HS-27A (cell line): Measurements from ENCODE around the gene IL12B.
"Not testable (repeated sequence)": the region's sequence is repeated elsewhere in the genome, so short reads cannot be mapped to it uniquely, and the experiment has no call there.

Experiments used
- DNase-seq: peaks from one replicate; pipeline ENCODE4 v3.0.0-alpha.2; 2012; ENCODE audit warnings: low read depth, missing footprints

IL12B gene

DNA sequence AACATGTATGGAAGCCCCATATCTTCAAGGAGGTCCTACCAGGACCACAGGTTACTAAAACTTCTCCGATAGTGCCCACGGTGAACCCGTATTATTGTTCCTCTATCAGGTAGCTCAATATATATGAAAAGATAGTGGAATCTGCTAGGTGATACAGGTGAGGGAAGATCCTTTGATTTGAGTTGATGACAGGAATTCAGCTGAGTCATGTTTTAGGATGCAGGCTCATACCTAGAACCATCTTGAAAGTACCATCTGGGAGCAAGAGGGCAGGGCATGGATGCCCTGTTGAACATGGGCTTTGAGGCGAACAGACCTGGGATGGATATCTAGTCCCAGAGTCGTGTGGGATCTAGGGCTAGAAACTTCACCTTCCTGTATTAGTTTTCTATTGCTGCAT lies 35.4 kb downstream of the IL12B start:
- DNase-seq, result no peak

- no peak for DNase-seq
Observed at GRCh38 chr5:159290741-159291140, 39.5 kb downstream of the IL12B start.

DNA sequence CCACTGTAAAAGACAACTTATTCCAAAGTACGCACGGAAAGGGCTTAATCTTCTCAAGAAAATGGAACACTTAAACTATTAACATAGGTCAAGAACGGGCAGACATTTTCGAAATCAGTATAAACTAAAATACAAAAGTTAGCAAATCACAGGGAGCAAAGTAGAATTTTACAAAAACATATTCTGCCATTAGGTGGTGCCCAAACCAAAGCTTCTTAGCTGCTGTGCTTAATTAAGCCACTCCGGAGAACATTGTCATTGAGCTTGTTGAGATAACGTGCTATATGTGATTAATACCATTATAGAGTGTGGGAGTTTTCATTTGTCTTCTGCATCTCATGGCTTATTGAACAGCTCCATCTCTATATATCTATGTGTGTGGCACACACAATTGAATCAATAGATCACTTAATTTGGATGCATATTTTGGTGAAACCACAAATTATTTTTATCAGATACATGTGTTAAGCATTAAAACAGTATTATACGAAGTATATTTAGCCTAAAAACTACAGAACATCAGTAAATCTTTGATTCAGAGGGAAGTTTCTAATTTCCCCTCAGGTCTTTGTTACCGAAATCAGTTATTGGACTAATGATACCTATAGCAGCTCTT lies 43.8 kb downstream of the IL12B start:
- no peak for DNase-seq

DNA sequence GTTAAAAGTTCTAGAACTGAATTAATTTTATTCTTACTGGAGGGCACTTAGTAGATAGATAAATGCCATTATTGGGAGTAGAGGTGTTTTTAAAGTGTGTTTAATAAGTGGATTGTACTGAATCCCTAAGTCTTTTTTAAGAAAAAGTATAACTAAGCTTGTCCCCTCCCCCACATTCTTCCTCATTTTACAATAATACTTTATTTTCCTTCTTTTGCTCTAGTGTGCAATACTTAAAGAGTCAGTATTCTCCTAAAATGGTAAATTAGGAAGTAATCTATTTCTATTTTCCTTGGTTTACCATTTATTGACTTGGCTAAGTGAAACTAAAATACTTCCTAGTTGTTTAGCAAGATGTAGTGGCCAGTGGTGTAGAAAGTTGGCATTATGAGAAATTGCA lies 55.6 kb downstream of the IL12B start:
- DNase-seq, result no peak

DNA sequence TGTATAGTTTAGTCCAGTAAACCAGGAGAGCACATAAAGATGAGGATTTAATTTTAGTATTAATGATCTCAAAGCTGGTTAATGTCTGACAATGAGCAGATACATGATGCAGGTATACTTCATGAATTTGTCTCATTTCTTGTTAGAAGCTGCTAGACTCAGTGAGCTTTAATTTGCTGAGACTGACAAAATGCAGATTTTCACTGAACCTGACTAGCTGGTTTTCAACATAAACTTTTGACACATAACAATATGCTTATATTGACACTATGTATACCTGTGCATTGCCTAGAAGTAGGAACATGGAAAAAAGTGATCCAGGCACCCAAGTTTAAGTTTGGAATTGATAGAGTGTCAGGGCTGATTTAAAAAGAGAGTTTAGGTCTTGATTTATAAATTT lies 56.4 kb downstream of the IL12B start:
- no peak for DNase-seq

GRCh38 chr5:159269723-159270122 lies 60.6 kb downstream of the IL12B start:
- DNase-seq, result no peak

- not testable (repeated sequence) for DNase-seq
Observed at GRCh38 chr5:159266764-159267163, 63.5 kb downstream of the IL12B start.
